Thyroid gland (tissue), 4 donors: ENCODE data around the gene POPDC2. TPM values are rescaled to one million over a fixed set of nuclear protein-coding genes. Genes with fewer than 3 reads are reported as not detected.

Experiments
- DNase-seq, 2 donors: peaks; one replicate each; pipeline ENCODE4 v3.0.0-alpha.2; 2019
- H3K27ac ChIP-seq, 3 donors: fragments of 200-600 bp; sonication (generic); 1 replicate in 2 of 3; 2 replicates in 1 of 3; pipeline ENCODE4 v1.5.1; 2016 to 2019; ENCODE audit warnings: mild to moderate bottlenecking in 1 of 3, moderate library complexity in 1 of 3
- H3K27me3 ChIP-seq: fragments of 200-600 bp; sonication (generic); one replicate; pipeline ENCODE4 v1.5.1; 2019
- H3K36me3 ChIP-seq, 2 donors: fragments of 200-600 bp; sonication (generic); one replicate each; pipeline ENCODE4 v1.5.1; 2016 to 2019
- H3K4me1 ChIP-seq, 2 donors: fragments of 200-600 bp; sonication (generic); one replicate each; pipeline ENCODE4 v1.5.1; 2017 to 2019
- H3K4me3 ChIP-seq, 3 donors: fragments of 200-600 bp; sonication (generic); replicated peaks in 1 of 3; 1 replicate in 2 of 3; 2 replicates in 1 of 3; pipeline ENCODE4 v1.5.1; 2016; ENCODE audit warnings: mild to moderate bottlenecking in 1 of 3
- H3K9me3 ChIP-seq: fragments of 200-600 bp; sonication (generic); one replicate; pipeline ENCODE4 v1.5.1; 2017
- CTCF ChIP-seq, 6 experiments: fragments of 200-600 bp in 3 of 6; fragments of 450-650 bp in 3 of 6; sonication (generic) in 3 of 6; IDR thresholded peaks; one replicate each; pipeline ENCODE4 v1.5.1; 2016 to 2019; ENCODE audit warnings: antibody characterized with exemption in 6 of 6, mild to moderate bottlenecking in 2 of 6, inconsistent platforms in 1 of 6, moderate library complexity in 1 of 6
- POLR2A ChIP-seq, 2 donors: fragments of 450-650 bp; IDR thresholded peaks; one replicate each; pipeline ENCODE4 v1.6.1; 2017; ENCODE audit warnings: antibody characterized with exemption in 2 of 2, mild to moderate bottlenecking in 2 of 2, moderate library complexity in 1 of 2
- WGBS, 2 donors: methylation state at CpG; one replicate each; pipeline ENCODE4 v1.1.5; 2017; 5-methylcytosine and 5-hydroxymethylcytosine counted together
- intact Hi-C: fragments of 100-400 bp; cut with DNase I; formaldehyde crosslinking; loops from one replicate; pipeline ENCODE4 v1.15.1; 2023
- total RNA-seq, 4 donors: library from RNA; depleted of rRNA; stranded (reverse); fragments of >200 nt; gene quantifications; one replicate each; pipeline ENCODE4 v1.2.3, GENCODE V29; 2016

Gene POPDC2
- total RNA-seq, 4 donors from 2014 or later = 1.9 to 5.4 (median 4.6) TPM

GRCh38 chr3:119669906-119670570 lies 9.6 kb upstream of the POPDC2 start:
- H3K36me3 ChIP-seq = peaks cover 12 to 36% of the 10 kb centered on the region in 2 donors
- intact Hi-C loops = loop anchor here (10.0 kb wide), 1 partner anchor 175 kb away; the partner anchor contains the start of gene TIMMDC1
- H3K4me3 ChIP-seq = no peak overlapping the region
- WGBS, 2 donors = 92 to 95% methylated on average over 5 of the region's 5 CpGs
- peak overlapping the region; percentile 12 to 64 (median 50) for H3K27ac ChIP-seq
- peaks cover 5 to 7% of the 10 kb centered on the region in 2 donors for H3K4me1 ChIP-seq
- no peaks in the 10 kb centered on the region for H3K9me3 ChIP-seq
- no peaks in the 10 kb centered on the region for H3K27me3 ChIP-seq
- TF ChIP-seq CTCF (IDR thresholded peaks at IDR 0.05) (no peak), POLR2A (IDR thresholded peaks at IDR 0.05) (no peak)
- no peak for DNase-seq

- Histone ChIP-seq H3K36me3 (peaks cover 0 to 4% of the 10 kb centered on the region in 2 donors), H3K27me3 (no peaks in the 10 kb centered on the region), H3K9me3 (no peaks in the 10 kb centered on the region), H3K4me3 (no peak overlapping the region), H3K4me1 (peaks cover 5 to 12% of the 10 kb centered on the region in 2 donors), H3K27ac (no peak overlapping the region)
- no peak for DNase-seq
- intact Hi-C loops = no loop called here
- WGBS, 2 donors = 84 to 87% methylated on average over 6 of the region's 6 CpGs
- TF ChIP-seq POLR2A (IDR thresholded peaks at IDR 0.05) = no peak
- TF ChIP-seq CTCF (IDR thresholded peaks at IDR 0.05) = no peak
Observed at GRCh38 chr3:119665954-119666559, 5.7 kb upstream of the POPDC2 start.

GRCh38 chr3:119664850-119665379 lies 4.5 kb upstream of the POPDC2 start:
- WGBS, 2 donors = 87 to 93% methylated on average over 4 of the region's 4 CpGs
- TF ChIP-seq POLR2A (IDR thresholded peaks at IDR 0.05) (no peak), CTCF (IDR thresholded peaks at IDR 0.05) (no peak)
- no peaks in the 10 kb centered on the region for H3K9me3 ChIP-seq
- H3K36me3 ChIP-seq = peaks cover 0 to 4% of the 10 kb centered on the region in 2 donors
- H3K27ac ChIP-seq = no peak overlapping the region
- no peaks in the 10 kb centered on the region for H3K27me3 ChIP-seq
- DNase-seq = no peak
- intact Hi-C loops = no loop called here
- peaks cover under 1 to 6% of the 10 kb centered on the region in 2 donors for H3K4me1 ChIP-seq
- no peak overlapping the region for H3K4me3 ChIP-seq

GRCh38 chr3:119664370-119664769 lies 4.0 kb upstream of the POPDC2 start:
- H3K27ac ChIP-seq = no peak overlapping the region
- H3K4me1 ChIP-seq = peaks cover 0 to 5% of the 10 kb centered on the region in 2 donors
- intact Hi-C loops = no loop called here
- DNase-seq = no peak
- no peak overlapping the region for H3K4me3 ChIP-seq
- H3K27me3 ChIP-seq = no peaks in the 10 kb centered on the region
- TF ChIP-seq POLR2A (IDR thresholded peaks at IDR 0.05) = no peak
- no peaks in the 10 kb centered on the region for H3K9me3 ChIP-seq
- H3K36me3 ChIP-seq = peaks cover 0 to 4% of the 10 kb centered on the region in 2 donors
- WGBS, 2 donors = 87% methylated on average over 4 of the region's 4 CpGs

- intact Hi-C loops = no loop called here
- no peaks in the 10 kb centered on the region for H3K9me3 ChIP-seq
- 87 to 91% methylated on average over 2 of the region's 2 CpGs for WGBS, 2 donors
- no peak overlapping the region for H3K4me3 ChIP-seq
- no peaks in the 10 kb centered on the region for H3K27me3 ChIP-seq
- H3K27ac ChIP-seq = no peak overlapping the region
- peaks cover 0 to 5% of the 10 kb centered on the region in 2 donors for H3K4me1 ChIP-seq
- peaks cover 0 to 4% of the 10 kb centered on the region in 2 donors for H3K36me3 ChIP-seq
- DNase-seq = no peak
- no peak for TF ChIP-seq POLR2A (IDR thresholded peaks at IDR 0.05)
- no peak for TF ChIP-seq CTCF (IDR thresholded peaks at IDR 0.05)
Observed at GRCh38 chr3:119663885-119664284, 3.5 kb upstream of the POPDC2 start.
